GM18951 (cell line): ENCODE results near the gene PRR15L.

Experiments
- POLR2A ChIP-seq: IDR thresholded peaks from 4 replicates; pipeline ENCODE4 v1.6.1; 2011; ENCODE audit warnings: mild to moderate bottlenecking; ENCODE audit not compliant: insufficient read length, insufficient read depth; ENCODE audit errors: extremely low read depth
- in situ Hi-C: fragments of 300-500 bp; cut with MboI; formaldehyde crosslinking; loops from one replicate; pipeline ENCODE4 v1.12.0; 2022; ENCODE audit warnings: low sequenced_read_pairs, mixed read lengths, inconsistent platforms; ENCODE audit not compliant: unreplicated experiment

The PRR15L gene

DNA sequence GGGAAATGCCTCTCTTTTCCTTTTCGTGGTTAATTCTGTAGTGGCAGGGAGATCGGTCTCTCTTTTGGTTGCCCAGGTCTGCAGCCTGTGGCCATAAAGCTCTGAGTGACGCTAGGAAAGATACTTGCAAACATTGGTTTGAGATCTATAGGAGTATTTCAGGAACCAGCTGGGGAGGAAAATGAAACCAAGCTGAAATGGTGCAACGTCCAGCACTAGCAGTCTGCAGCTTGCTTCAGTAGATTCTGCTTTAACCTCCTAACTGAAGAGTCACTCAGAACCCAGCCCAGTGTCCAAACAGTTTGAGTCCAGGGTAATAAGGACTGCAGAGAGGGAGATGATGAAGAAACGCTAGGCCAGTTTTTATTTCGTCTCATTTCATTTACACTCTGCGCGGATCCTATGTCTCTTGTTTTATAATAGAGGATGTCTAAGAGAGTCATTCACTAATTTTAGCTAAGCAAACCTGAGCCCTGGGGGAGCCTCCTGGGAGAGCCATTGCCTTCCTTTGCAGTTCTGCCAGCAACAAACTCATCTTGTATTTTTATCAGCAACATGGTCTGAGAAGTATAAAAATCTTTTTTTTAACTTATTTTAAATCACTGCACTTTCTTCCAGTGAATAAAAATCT, 49.6 kb downstream of the PRR15L start:
- in situ Hi-C loops: no loop called here

DNA sequence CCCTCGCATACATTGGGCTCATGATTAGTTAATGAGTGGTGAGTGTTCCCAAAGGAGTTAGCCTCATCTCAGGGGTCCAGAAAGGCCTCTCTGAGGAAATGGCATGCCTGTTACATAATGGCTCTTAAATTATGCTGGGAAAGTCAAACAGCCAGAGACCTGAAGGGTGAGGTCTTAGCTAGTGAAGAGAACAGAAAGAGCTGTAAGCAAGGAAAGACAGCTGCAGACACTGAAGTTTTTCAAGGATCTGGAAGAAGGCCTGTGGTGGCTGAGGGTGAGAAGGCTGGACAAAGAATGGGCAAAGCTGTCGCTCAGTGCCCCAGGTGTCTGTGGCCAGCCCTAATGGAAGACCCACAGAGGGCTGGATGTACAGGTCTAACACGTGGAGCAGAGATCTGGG, 51.2 kb downstream of the PRR15L start:
- no peak for TF ChIP-seq POLR2A
- in situ Hi-C loops: no loop called here

More for the DNA sequence above, 49.6 kb downstream of the PRR15L start:
- no peak for TF ChIP-seq POLR2A

DNA sequence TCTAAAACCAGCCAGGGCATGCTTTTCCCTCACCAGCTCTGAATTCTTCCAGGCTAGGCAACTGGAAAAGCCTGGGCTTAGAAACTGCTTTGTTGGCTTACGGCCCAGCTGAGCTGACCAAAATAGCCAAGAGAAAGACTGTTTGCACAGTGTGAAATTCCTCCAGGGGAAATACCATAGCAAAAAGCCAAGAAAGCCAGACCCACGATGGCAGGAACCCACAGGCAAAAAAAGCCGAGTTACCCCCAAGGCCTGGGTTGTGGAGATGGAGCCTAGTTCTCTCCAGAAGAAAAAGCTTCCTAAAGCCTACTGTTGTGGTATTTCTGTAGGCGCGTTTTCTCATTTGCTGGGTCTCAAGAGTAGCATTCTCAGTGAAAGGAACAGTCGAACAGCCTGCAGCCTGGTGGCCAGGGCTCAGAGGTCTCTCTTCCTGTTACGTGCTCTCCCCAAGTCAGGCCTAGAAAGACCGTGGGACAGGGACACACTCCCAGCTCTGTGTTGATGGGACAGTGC, 52.4 kb downstream of the PRR15L start:
- TF ChIP-seq POLR2A: no peak

DNA sequence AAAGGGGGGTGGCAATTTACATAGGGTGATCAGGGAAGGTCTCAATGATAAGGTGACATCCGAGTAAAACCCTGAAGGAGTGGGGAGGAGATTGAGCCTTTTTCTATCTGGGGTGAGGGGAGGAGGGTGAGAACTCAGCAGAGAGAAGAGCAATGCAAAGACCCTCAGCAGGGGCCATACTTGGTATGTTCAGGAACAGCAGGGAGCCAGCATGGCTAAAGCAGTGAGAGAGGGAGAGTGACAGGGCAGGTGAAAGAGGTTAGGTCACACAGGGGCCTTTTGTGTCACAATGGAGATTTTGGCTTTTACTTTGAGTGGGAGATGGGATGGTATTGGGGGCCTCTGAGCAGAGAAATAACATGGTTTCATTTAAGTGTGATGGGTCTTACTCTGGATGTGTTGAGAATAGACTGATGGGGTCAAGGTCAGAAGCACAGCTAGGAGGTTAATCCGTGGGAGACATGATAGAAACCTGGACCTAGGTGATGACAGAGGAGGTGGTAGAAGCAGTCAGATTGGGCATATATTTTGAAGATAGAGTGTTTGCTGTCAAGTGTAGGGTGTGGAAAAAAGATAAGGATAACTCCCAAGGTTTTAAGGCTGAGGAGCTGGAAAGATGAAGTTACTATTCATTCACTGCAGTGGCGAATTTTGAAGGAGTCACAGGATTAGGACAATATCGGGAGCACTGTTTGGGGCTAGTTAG, 55.5 kb downstream of the PRR15L start:
- no peak for TF ChIP-seq POLR2A

More for the DNA sequence above, 52.4 kb downstream of the PRR15L start:
- in situ Hi-C loops: no loop called here

More for the DNA sequence above, 55.5 kb downstream of the PRR15L start:
- in situ Hi-C loops: no loop called here
